Measurements from ENCODE around the gene SUPT4H1.

The SUPT4H1 gene

DNA sequence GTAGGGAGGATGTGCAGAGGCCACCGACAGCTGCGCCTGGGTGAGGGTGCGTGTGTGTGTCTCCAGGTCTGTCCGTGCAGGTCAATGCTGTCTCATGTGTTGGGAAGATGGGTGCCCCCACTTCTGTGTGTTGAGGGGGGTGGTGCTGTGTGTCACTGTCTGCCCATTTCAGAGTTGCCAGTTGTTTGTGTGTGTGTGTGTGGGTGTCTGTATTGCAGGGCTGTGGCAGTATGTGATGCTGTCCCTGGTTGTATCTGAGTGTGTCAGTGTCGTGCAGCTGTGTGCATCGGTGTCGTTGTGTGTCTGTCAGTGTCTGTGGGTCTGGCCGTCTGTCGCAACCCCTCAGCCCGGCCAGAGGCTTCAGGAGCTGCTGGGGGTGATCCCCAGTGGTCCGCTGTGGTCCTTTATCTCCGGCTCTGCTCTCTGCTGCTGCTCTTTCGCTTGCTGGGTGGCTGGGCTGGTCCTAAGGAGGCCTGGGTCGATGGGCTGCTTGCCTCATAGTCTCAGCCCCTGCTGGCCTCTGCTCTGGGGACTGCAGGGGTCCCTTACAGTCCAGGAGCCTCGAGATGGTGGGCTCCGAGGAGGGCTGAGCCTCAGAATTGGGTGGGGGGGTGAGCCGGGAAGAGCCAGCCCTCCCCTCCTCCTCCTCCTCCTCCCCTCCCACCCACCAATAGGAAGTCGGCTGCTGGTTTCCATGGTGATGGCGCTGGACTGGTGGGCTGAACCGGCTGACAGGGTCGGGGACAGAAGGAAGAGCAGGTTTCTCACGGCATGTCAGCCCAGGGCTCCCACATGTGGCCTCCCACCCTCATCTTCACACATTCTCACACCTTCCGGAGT is 23.6 kb downstream of the SUPT4H1 start, which contains the start of gene TSPOAP1:
Gene TSPOAP1 (minus strand): TSS at position 601 of the 840 bp plus-strand sequence. CDS start 875 bp downstream, outside the sequence.
- peak; percentile 90 for DNase-seq

DNA sequence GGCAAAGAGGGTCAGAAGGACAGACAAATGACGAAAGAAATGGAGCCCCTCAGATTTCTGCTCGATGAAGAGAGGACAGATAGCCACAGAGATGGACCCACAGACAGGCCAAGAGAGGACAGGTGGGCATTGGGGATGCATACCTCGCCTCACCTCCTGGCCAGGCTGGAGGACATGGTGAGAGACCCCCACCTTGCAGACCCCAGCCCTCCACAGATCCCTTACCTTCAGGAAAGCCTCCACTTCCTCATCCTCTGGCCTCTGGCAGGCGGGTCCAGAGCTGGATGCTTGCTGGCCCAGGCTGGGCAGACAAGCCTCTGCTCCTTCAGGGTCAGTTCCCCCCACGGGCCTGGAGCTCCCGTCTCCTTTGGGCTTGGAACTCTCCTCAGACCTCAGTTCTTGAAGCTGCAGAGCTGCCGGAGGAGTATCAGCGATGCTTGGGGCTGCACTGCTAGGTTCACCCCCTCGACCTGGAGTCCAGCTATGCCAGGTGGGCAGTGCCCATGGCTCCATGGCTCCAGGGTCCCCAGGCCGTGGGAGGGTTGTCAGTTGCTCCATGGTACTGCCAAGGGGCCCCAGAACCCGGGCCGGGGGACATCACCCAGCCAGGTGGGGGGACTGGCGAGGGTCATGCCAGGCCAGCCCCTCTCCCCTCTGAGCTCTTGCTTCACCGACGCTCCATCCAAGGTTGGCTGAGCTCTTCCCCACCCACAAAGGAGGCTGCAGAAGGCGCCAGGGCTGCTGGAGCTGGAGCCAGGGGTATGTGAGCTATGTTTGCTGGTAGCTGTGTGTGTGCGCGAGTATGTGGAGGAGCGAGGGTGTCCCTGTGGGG is 24.4 kb downstream of the SUPT4H1 start:
- peak; percentile 72 for DNase-seq

DNA sequence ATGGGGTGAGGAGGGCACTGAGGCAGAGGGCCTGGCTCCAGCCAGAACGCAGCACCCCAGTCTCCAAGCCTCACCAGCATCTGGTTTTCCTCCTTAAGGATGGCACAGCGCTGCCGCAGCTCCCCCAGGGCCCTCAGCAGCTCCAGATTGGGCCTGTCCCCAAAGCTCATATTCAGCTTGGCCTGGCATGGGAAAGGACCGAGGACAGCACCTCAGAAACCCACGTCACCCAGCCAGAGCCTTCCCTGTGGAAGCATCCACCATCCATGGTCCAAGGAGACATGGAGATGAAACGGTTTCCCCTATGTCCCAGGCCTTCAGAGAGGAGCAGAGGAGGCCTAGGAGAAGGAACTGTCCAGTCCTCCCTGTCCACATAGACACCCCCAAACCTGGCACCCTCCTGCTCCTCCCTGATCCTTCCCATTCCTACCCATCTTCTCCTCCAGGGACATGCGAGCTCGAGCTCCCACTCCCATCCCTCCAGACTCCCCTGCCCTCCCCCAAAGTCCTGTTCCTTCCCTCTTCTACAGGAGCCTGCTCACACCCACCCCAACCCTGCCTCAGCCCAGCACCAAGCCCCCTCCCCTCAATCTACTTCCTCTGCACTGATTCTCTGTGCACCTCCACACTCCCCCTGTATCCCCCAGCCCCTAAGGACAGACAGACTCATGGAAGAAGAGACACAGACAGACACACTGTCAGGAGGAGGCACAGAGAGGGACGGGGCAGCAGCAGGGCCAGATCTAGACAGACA is 25.2 kb downstream of the SUPT4H1 start:
- DNase-seq = no peak

DNA sequence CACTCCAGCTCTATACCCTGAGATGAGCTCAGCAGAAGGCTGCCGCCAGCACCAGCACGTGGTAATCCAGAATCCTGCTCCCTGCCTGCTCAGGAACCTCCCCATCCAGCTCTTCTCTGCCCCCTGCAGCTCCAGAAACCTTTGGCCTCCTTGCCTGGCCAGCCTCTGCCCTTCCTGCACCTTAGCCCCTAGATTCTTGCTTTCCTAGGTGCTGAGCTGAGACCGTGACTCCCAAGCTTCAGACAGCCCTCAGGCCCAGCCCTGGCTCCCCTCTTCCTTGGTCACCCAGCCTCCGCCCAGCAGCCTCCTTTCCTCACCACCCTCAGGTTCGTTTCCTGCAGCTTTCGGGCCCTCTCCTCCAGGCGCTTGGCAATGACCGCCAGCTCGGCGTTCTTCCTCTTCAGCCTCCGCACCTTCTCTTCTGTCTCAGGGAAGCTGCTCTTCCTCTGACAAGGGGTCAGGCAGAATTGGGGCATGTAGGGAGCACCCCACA is 26.0 kb downstream of the SUPT4H1 start:
- DNase-seq = no peak

DNA sequence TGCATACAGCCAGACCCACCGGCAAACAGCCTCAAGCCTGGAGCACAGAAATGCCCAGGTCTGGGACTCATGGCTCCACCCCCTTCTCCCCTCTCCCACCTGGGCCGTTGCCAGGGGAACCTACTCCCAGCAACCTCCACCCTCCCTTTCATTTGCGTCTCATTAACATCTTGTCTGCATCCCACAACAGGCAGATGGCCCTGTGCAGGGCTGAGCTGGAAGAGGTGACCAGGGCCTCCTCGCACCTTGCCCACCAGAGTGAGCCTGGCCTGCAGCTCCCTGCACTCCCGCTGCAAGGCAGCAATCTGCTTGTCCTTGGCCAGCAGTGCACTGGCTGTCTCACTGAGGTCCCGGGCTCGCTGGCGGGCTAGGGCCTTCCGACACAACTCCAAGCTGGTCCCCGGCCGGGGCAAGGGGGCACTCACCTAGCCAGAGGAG is 26.7 kb downstream of the SUPT4H1 start:
- DNase-seq = no peak

DNA sequence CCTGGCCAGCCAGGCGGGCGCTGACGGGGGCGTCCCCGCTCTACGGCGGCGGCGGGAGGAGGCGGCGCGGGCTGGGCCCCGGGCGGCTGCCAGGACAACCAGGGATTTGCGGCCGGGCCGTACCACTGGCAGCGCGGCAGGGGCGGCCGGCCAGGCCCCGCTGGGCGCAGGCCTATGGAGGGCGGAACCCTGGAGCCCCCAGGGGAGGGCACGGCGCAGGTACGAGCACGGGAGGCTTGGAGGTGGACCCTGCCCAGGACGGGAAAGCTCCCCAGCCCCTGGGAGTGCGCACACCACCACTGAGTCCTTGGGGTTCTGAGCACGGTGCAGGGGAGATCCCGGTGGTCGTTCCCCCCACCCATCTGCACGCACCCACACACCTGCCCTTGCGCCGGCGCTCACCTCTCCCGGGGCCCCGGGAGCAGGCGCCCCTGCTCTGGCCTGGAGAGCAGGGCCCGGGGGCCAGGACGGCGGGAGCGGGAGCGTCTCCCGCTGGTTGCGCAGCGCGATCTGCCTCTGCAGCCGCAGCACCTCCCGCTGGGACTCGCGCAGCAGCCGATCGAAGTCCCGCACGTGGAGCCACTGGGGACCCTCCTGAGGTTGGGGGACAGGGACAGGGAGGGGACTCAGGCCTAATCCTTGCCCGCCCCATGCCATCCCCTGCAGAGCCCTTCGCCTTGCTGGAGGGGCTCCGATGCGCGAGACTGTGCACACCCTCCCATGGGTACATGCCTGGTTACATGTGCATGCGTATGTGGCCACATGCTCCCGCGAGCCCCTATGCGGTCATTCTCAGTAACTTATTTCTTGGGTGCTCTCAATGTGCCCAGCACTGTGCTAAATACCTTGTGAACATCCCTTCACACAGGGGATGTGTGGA is 27.4 kb downstream of the SUPT4H1 start:
- DNase-seq = no peak

DNA sequence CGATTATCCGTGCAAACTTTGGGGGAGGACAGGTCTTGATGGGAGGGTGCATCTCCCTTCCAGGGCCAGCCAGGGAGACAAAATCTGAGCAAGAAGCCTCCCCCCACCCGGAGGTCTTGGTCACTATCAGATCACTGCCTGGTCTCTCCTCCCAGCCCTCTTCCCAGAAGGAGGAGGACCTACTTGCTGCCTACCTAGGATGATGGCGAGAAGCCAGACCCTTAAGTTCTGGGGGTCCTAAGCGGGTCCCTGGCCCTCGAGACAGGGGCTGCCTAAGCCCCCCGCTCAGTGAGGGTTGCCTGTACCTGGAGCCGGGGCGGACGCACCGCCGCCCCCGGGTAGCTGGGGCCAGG is 28.0 kb downstream of the SUPT4H1 start:
- DNase-seq = no peak

DNA sequence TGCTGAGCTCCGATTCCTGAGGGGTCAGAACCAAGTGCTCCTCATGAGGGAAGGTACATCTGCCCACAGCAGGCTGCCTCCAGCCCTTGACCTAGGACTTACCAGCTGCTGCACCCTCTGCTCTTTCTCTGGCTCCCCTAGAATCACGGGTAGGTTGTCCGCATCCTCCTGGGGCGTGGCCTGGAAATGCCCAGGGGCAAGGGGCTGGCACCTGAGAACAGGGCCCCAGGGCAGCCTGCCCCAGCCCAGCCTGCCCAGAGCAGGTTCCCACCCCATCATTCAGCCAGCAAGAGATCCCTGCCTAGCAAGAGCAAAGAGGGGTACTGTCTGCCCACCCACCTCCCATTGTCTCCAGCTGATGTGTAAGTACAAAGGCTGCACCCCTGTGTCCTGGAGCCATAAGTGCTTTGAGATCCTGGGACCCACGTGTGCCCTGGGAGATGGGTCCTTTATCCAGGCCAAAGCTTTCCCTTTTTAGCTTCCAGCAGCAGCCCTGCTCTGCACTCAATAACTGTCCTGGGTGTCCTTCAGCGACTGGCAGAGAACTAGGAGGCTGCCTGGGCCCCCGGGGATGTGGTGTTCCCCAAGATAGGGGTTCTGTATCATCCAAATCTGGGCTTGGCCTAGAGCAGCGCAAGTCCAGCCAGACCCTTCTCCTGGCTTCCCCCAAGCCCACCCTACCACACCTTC is 28.5 kb downstream of the SUPT4H1 start:
- DNase-seq = no peak

DNA sequence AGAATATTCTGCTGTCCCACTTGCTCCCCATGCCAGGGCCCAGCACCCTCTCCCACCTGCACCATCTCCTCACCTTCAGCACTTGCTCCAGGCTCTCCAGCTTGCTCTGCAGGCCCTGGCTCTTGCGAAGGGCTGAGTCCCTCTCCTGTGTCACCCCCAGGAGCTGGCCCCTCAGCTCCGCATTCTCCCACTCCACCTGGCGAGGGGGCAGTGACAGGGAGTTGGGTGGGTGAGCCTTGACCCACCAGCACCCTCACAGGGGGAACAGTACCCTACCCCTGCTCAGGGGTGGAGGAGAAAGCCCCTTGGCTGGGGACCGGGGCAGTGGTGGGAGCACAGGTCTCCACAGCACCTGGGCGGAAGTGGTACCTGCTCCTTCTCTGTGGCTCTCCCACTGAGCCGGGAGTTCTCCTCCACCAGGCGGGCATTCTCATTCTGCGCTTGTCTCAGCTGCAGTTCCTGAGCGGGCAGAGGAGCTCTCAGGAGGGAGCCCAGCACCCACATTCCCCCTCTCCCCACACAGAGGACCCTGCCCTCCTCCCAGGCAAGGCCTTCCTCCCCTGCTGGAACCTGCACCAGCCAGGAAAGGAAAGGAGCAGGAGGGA is 29.3 kb downstream of the SUPT4H1 start:
- no peak for DNase-seq

DNA sequence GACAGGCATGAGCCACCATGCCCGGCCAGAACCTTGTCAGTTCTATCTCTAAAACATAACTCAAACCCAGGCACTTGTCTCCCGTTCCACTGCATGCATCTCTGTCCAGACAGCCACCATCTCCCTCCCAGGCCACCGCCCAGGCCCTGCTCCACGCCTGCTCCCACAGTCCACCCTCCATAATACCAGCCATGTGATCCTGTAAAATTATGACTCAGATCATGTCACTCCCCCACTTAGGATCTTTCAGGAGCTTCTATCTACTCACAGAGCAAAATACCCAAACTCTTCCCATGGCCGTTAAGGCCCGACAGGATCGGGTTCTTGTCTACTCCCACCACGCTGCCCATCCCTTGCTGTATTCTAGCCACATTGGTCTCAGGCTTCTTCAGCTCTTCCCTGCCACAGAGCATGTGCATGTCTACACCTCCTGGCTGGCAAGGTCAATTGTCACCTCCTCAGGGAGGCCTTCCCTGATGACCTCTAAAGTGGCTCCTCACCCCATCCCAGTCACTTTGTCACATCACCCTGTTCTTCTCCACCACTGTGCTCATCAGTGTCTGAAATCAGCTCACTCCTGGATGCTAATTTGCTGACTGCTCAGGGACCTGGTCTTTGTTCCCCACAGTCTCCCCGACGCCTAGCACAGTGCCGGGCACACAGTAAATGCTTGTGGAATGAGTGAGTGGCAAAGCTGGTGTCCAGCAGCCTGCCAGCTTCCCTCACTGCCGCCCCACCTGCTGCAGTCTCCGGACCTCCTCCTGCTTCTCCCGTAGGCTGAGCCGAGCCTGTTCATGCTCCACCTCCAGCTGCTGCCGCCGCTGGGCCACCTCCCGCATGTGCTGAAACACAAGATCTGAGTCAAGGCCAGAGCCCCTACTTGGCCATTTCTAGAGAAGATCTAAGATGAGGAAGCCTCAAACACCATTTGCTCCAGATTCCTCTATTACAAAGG is 30.2 kb downstream of the SUPT4H1 start:
- no peak for DNase-seq

DNA sequence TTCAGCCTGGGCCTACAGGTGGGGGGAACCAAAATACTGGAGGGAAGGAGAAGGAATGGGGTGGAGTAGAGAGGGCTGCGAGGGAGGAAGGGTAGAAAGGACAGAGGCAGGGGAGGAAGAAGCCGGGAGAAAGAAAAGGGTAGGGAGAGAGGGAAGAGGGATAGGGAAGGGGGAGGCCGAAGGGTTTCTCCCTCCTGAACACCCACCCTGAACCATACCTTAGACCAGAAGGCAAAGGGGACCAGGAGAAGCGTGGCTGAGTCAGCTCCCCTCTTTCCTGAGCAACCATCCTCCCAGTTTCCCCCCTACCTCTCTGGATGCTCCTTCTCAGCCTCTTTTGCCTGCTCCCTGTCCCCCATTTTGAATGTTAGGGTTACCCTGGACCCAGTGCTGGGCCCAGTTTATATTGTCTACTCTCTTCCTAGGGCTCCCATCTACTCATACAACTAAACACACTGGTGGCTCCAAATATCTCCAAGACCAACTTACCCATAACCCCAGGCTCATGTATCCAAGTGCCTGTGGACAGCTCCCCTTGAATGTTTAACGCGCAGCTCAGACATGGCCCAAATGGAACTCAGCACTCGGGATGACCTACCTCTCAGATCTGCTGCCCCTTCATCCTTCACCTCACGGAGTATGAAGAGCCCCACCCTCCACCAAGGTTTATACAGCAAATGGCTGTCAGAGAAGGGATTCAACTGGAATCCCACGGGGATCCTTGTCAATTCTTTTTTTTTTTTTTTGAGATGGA is 31.3 kb downstream of the SUPT4H1 start:
- DNase-seq = no peak

DNA sequence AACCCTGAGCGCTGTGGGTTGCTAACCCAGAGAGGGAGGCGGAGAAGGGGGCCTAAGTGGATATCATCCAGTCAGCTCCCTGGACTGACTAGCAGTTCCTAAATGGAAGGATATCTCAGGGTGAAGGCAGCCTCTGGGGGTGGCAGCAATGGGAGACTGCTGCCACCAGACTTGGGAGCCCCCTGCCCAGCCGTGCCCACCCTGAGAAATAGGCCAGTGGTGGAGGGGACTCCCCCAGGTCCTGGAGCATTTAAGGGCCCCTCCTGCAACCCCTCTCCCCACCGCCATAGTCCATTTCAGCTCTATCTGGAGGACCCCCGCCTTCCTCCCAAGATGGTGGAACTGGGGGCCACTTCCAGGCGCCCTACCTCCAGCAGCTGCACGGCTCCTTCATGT is 31.8 kb downstream of the SUPT4H1 start:
- peak; percentile 53 for DNase-seq

DNA sequence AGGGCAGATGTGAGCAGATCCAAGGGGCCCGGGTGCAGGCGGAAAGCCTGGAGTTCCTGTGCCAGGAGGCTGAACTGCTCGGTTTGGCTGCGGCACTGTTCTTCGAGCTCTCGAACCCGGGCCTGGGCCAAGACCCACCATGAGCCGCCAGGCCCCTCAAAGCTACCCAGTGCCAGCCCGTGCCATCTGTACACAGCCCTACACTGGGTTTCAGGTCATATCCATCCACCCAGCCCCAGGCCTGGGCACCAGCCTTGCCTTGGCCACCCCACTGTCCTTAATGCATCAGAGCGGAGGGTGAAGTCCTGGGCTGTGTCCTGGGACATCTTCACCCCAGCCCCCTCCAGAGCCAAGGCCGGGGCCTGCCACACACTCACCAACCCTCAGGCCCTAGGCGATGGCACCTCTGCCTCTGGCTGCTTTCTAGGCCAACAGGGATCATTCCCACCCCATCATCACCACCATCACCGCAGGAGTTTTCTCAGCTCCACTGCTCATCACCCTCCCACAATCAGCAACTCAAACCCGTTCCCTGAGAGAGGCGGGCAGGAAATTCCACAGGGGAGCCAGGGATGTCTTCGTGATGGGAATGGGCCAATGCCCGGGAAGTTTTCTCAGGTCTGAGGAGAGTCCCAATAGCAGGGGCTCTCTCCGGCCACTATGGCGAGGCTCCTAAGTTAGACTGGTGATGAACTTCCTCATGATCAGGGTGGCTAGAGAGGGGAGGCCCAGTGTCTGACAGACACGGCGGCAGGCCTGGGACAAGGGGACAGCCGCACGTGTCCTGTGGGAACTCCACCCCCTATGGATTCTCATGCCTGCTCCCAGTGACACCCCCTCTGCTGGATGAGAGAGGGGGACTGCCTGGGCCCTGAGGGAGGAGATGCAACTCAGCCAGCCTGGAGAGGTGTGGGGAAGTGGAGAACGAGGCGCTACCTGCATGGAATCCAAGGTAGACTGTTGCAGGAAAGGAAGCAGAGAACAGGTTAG is 32.5 kb downstream of the SUPT4H1 start:
- DNase-seq = peak; percentile 60

DNA sequence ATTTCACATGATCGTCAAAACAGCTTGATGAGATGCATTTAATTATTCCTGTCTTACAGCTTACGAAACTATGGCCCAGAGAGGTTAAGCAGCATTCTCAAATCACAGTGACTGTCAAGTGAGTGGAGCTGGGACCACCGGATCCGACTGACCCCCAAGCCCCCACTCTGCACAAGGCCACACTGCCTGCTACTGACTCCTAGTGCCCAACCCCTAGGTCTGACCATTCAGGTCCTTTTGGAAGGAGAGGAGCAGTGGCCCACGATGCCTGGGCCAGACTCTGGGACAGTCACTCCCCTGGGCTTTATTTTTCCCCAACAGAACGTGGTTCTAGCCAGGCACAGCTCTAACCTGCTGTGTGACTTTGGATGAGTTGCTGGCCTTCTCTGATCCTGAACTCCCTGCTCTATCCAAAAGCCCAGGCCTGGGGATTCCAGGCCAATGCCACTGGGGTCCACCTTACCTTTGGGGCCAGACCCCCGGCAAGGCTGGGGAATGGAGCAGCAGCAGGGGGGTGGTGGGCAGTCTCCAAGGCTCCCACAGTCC is 33.3 kb downstream of the SUPT4H1 start:
- DNase-seq = peak; percentile 58

DNA sequence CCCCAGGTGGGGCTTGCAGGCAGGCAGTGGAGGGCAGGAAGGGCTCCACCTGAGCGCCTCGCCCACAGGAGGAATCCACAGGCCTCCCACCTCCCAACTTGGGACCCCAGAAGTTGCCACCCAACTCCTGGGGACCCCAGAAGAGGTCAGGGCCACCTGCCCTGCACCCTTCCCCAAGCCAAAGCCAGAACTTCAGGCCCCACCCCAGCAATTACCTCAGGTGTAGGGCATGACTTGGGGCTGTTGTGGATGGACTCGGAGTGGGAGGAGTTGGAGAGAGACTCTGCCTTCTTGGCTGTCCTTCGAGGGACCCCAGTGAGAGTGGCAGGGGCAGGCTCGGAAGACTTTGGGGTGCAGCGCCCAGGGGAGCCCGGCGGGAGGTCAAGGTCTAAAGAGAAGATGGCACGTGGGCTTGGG is 33.9 kb downstream of the SUPT4H1 start:
- peak; percentile 61 for DNase-seq

DNA sequence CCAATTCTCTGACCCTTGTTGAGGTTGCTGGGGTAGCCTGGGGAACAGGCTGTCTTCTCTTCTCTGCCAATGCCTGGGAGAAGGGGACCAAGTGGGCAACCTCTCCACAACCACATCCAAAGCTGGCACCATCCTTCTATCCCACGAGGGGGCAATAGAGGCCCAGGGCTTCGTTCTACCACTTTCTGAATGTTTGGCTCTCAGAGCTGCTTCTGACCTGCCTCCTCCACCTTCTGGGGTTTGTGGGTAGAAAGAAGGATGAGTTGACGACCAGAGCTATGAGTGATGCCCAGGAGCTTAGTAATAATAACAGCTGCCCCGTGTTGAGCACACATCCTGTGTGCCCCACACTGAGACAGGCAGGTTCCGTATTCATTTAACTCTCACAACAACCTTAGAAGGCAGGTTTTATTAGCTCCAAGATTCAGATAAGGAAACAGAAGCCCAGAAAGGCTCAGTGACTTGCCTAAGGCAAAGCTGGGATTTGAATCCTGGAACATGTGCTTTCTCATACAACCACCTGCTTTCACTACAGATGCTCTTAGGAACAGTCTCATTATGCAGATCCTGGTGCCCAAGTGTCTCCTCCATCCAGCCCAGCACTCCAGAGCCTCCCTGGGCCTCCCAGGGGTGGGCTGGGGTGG is 34.5 kb downstream of the SUPT4H1 start:
- peak; percentile 89 for DNase-seq

All from activated effector memory CD4-positive, alpha-beta T cell treated with anti-CD3 and anti-CD28 coated beads, Interleukin-2, amount 50 U/mL, for 16 hours (primary cell).